ENCODE measurements around the gene OR2A42.
"Not testable (repeated sequence)": the region's sequence is repeated elsewhere in the genome, so short reads cannot be mapped to it uniquely, and the experiment has no call there.

- TF ChIP-seq, protein P1, sequence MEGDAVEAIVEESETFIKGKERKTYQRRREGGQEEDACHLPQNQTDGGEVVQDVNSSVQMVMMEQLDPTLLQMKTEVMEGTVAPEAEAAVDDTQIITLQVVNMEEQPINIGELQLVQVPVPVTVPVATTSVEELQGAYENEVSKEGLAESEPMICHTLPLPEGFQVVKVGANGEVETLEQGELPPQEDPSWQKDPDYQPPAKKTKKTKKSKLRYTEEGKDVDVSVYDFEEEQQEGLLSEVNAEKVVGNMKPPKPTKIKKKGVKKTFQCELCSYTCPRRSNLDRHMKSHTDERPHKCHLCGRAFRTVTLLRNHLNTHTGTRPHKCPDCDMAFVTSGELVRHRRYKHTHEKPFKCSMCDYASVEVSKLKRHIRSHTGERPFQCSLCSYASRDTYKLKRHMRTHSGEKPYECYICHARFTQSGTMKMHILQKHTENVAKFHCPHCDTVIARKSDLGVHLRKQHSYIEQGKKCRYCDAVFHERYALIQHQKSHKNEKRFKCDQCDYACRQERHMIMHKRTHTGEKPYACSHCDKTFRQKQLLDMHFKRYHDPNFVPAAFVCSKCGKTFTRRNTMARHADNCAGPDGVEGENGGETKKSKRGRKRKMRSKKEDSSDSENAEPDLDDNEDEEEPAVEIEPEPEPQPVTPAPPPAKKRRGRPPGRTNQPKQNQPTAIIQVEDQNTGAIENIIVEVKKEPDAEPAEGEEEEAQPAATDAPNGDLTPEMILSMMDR (conservative IDR thresholded peaks at IDR 0.05; ENCODE audit: low read length), result not testable (repeated sequence)
- not testable (repeated sequence) for TF ChIP-seq EZH2phosphoT487 (IDR thresholded peaks at IDR 0.05; ENCODE audit: borderline replicate concordance, low read depth, low read length)
Observed at GRCh38 chr7:144282490-144282889, 43.1 kb upstream of the OR2A42 start.
